ENCODE data around the gene KIRREL2. TPM values are rescaled to one million over a fixed set of nuclear protein-coding genes. Genes with fewer than 3 reads are reported as not detected.

KIRREL2 gene
- total and polyA plus RNA-seq, 4 donors, result not detected

DNA sequence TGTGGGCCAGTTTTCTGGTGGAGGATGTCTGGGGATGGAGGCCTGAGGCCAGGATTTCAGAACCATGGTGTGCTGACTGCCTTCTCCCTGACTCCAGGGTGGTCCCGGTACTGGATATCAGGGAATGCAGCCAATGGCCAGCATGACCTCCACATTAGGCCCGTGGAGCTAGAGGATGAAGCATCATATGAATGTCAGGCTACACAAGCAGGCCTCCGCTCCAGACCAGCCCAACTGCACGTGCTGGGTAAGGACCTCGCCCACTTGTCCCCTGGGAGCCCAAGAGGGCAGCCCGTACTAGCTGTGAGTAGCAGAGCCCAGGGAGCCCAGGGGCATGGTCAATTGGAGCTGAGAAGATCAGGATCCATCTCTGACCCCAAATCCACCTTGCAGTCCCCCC lies 1.6 kb downstream of the KIRREL2 start:
- no peak overlapping the region for H3K27ac ChIP-seq (ENCODE audit: low read depth in 1 of 2, low read length in 2 of 2)
- no peak overlapping the region for H3K9ac ChIP-seq (ENCODE audit: low read depth in 1 of 2, low read length in 2 of 2)
- no peaks in the 10 kb centered on the region for H3K36me3 ChIP-seq (ENCODE audit: control insufficient read depth in 4 of 4, insufficient read depth in 3 of 4, low read depth in 1 of 4, low read length in 3 of 4)
- DNase-seq (ENCODE audit: low spot score), result no peak
- H3K27me3 ChIP-seq (ENCODE audit: control insufficient read depth in 4 of 4, insufficient read depth in 4 of 4, low read length in 3 of 4), result peaks cover 0 to 4% (median 0%) of the 10 kb centered on the region in 4 donors
- peaks cover 4 to 10% (median 6%) of the 10 kb centered on the region in 4 donors for H3K4me1 ChIP-seq (ENCODE audit: control insufficient read depth in 4 of 4, insufficient read depth in 4 of 4, low read length in 3 of 4)
- 84% methylated on average over 6 of the region's 6 CpGs for WGBS
- no peak overlapping the region for H3K4me3 ChIP-seq (ENCODE audit: low read depth in 1 of 3, low read length in 3 of 3)
- H3K9me3 ChIP-seq (ENCODE audit: control insufficient read depth in 4 of 4, low read length in 3 of 4), result no peaks in the 10 kb centered on the region
- no peak for TF ChIP-seq JUND (IDR thresholded peaks at IDR 0.05)
- TF ChIP-seq FOXA2 (IDR thresholded peaks at IDR 0.05), result no peak
- TF ChIP-seq RXRA (IDR thresholded peaks at IDR 0.05), result no peak
- TF ChIP-seq GABPA (IDR thresholded peaks at IDR 0.05 in 1 of 2, conservative IDR thresholded peaks at IDR 0.05 in 1 of 2), result no peak
- TF ChIP-seq HNF4A (conservative IDR thresholded peaks at IDR 0.05), result no peak

DNA sequence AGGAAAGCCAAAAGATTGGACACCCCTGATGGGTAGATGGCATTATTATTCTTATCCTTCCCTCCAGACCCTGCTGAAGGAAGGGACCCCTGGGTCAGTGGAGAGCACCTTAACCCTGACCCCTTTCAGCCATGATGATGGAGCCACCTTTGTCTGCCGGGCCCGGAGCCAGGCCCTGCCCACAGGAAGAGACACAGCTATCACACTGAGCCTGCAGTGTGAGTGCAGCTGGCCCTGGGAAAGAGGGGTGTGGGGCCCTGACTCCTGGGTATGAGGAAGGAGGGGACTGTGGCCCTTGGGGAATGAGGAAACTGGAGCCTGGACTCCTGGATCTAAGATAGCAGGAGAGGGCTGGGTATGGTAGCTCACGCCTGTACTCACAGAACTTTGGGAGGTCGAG lies 2.7 kb downstream of the KIRREL2 start:
- H3K4me3 ChIP-seq (ENCODE audit: low read depth in 1 of 3, low read length in 3 of 3), result no peak overlapping the region
- H3K9ac ChIP-seq (ENCODE audit: low read depth in 1 of 2, low read length in 2 of 2), result no peak overlapping the region
- no peak overlapping the region for H3K27ac ChIP-seq (ENCODE audit: low read depth in 1 of 2, low read length in 2 of 2)
- no peak for TF ChIP-seq SP1 (IDR thresholded peaks at IDR 0.05)
- no peak for TF ChIP-seq GABPA (IDR thresholded peaks at IDR 0.05 in 1 of 2, conservative IDR thresholded peaks at IDR 0.05 in 1 of 2)
- no peak for TF ChIP-seq TAF1 (conservative IDR thresholded peaks at IDR 0.05)
- TF ChIP-seq HNF4G (IDR thresholded peaks at IDR 0.05), result no peak
- TF ChIP-seq, protein P1, sequence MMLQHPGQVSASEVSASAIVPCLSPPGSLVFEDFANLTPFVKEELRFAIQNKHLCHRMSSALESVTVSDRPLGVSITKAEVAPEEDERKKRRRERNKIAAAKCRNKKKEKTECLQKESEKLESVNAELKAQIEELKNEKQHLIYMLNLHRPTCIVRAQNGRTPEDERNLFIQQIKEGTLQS (IDR thresholded peaks at IDR 0.05), result no peak
- TF ChIP-seq, protein P2, sequence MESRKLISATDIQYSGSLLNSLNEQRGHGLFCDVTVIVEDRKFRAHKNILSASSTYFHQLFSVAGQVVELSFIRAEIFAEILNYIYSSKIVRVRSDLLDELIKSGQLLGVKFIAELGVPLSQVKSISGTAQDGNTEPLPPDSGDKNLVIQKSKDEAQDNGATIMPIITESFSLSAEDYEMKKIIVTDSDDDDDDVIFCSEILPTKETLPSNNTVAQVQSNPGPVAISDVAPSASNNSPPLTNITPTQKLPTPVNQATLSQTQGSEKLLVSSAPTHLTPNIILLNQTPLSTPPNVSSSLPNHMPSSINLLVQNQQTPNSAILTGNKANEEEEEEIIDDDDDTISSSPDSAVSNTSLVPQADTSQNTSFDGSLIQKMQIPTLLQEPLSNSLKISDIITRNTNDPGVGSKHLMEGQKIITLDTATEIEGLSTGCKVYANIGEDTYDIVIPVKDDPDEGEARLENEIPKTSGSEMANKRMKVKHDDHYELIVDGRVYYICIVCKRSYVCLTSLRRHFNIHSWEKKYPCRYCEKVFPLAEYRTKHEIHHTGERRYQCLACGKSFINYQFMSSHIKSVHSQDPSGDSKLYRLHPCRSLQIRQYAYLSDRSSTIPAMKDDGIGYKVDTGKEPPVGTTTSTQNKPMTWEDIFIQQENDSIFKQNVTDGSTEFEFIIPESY (IDR thresholded peaks at IDR 0.05), result no peak
- TF ChIP-seq EGR1 (IDR thresholded peaks at IDR 0.05; ENCODE audit: low read depth in 2 of 2), result no peak
- TF ChIP-seq, protein P3, sequence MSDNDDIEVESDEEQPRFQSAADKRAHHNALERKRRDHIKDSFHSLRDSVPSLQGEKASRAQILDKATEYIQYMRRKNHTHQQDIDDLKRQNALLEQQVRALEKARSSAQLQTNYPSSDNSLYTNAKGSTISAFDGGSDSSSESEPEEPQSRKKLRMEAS (IDR thresholded peaks at IDR 0.05), result no peak
- no peaks in the 10 kb centered on the region for H3K9me3 ChIP-seq (ENCODE audit: control insufficient read depth in 4 of 4, low read length in 3 of 4)
- peaks cover 0 to 4% (median 0%) of the 10 kb centered on the region in 4 donors for H3K27me3 ChIP-seq (ENCODE audit: control insufficient read depth in 4 of 4, insufficient read depth in 4 of 4, low read length in 3 of 4)
- 80% methylated on average over 4 of the region's 4 CpGs for WGBS
- H3K4me1 ChIP-seq (ENCODE audit: control insufficient read depth in 4 of 4, insufficient read depth in 4 of 4, low read length in 3 of 4), result peaks cover 4 to 10% (median 6%) of the 10 kb centered on the region in 4 donors
- DNase-seq (ENCODE audit: low spot score), result no peak
- H3K36me3 ChIP-seq (ENCODE audit: control insufficient read depth in 4 of 4, insufficient read depth in 3 of 4, low read depth in 1 of 4, low read length in 3 of 4), result no peaks in the 10 kb centered on the region

DNA sequence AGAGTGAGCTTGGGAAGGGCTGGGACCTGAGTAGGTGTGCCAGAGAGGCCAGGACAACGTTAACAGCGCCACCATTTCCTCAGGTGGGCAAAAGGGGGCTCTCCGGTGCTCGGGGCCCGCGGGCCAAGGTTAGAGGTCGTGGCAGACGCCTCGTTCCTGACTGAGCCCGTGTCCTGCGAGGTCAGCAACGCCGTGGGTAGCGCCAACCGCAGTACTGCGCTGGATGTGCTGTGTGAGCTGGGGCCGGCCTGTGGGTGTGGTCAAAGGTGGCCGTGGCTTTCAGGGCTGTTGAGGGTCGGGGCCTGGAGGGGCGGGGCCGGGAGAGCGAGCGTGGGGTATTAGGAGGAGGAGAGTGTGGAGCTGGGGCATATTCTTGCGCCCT lies 3.7 kb downstream of the KIRREL2 start:
- 15% methylated on average over 24 of the region's 24 CpGs for WGBS
- TF ChIP-seq RAD21 (IDR thresholded peaks at IDR 0.05), result no peak
- TF ChIP-seq HNF4G (IDR thresholded peaks at IDR 0.05), result no peak
- no peak for TF ChIP-seq YY1 (IDR thresholded peaks at IDR 0.05)
- no peak for TF ChIP-seq EGR1 (IDR thresholded peaks at IDR 0.05; ENCODE audit: low read depth in 2 of 2)
- TF ChIP-seq, protein P2 (IDR thresholded peaks at IDR 0.05), result no peak
- TF ChIP-seq GABPA (IDR thresholded peaks at IDR 0.05 in 1 of 2, conservative IDR thresholded peaks at IDR 0.05 in 1 of 2), result no peak
- TF ChIP-seq, protein P1 (IDR thresholded peaks at IDR 0.05), result no peak
- TF ChIP-seq, protein P4, sequence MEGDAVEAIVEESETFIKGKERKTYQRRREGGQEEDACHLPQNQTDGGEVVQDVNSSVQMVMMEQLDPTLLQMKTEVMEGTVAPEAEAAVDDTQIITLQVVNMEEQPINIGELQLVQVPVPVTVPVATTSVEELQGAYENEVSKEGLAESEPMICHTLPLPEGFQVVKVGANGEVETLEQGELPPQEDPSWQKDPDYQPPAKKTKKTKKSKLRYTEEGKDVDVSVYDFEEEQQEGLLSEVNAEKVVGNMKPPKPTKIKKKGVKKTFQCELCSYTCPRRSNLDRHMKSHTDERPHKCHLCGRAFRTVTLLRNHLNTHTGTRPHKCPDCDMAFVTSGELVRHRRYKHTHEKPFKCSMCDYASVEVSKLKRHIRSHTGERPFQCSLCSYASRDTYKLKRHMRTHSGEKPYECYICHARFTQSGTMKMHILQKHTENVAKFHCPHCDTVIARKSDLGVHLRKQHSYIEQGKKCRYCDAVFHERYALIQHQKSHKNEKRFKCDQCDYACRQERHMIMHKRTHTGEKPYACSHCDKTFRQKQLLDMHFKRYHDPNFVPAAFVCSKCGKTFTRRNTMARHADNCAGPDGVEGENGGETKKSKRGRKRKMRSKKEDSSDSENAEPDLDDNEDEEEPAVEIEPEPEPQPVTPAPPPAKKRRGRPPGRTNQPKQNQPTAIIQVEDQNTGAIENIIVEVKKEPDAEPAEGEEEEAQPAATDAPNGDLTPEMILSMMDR (IDR thresholded peaks at IDR 0.05; ENCODE audit: low read depth, low read length, missing input control), result no peak
- TF ChIP-seq FOXA2 (IDR thresholded peaks at IDR 0.05), result no peak
- no peak for TF ChIP-seq RXRA (IDR thresholded peaks at IDR 0.05)
- peaks cover 0 to 4% (median 0%) of the 10 kb centered on the region in 4 donors for H3K27me3 ChIP-seq (ENCODE audit: control insufficient read depth in 4 of 4, insufficient read depth in 4 of 4, low read length in 3 of 4)
- no peak for DNase-seq (ENCODE audit: low spot score)
- no peak overlapping the region for H3K4me3 ChIP-seq (ENCODE audit: low read depth in 1 of 3, low read length in 3 of 3)
- H3K36me3 ChIP-seq (ENCODE audit: control insufficient read depth in 4 of 4, insufficient read depth in 3 of 4, low read depth in 1 of 4, low read length in 3 of 4), result no peaks in the 10 kb centered on the region
- H3K27ac ChIP-seq (ENCODE audit: low read depth in 1 of 2, low read length in 2 of 2), result no peak overlapping the region
- peaks cover 4 to 10% (median 6%) of the 10 kb centered on the region in 4 donors for H3K4me1 ChIP-seq (ENCODE audit: control insufficient read depth in 4 of 4, insufficient read depth in 4 of 4, low read length in 3 of 4)
- no peak overlapping the region for H3K9ac ChIP-seq (ENCODE audit: low read depth in 1 of 2, low read length in 2 of 2)
- no peaks in the 10 kb centered on the region for H3K9me3 ChIP-seq (ENCODE audit: control insufficient read depth in 4 of 4, low read length in 3 of 4)

Data from liver (tissue), 9 donors.